Dendritic cell treated with granulocyte-macrophage colony-stimulating factor and Interleukin-4, amounts not matched to agents 40 ng/mL and 50 ng/mL, for 4 days (primary cell): ENCODE results near the gene KRTAP10-4.
"Not testable (repeated sequence)": the region's sequence is repeated elsewhere in the genome, so short reads cannot be mapped to it uniquely, and the experiment has no call there.

Experiments used
- H3K27ac Mint-ChIP-seq: one replicate; pipeline ENCODE4 v1.8.0; 2022; ENCODE audit warnings: mild to moderate bottlenecking, mixed read lengths
- H3K27me3 Mint-ChIP-seq: one replicate; pipeline ENCODE4 v1.8.0; 2022; ENCODE audit warnings: mild to moderate bottlenecking, mixed read lengths
- H3K36me3 Mint-ChIP-seq: one replicate; pipeline ENCODE4 v1.8.0; 2022; ENCODE audit warnings: low read depth, mixed read lengths
- H3K4me1 Mint-ChIP-seq: one replicate; pipeline ENCODE4 v1.8.0; 2022; ENCODE audit warnings: low read depth, mixed read lengths
- H3K4me3 Mint-ChIP-seq: one replicate; pipeline ENCODE4 v1.8.0; 2022; ENCODE audit warnings: mild to moderate bottlenecking, moderate library complexity, mixed read lengths
- H3K9me3 Mint-ChIP-seq: one replicate; pipeline ENCODE4 v1.8.0; 2022; ENCODE audit warnings: mixed read lengths
- intact Hi-C: fragments of 100-400 bp; cut with micrococcal nuclease; formaldehyde crosslinking; loops from one replicate; pipeline ENCODE4 v1.15.0; 2022

The KRTAP10-4 gene

DNA sequence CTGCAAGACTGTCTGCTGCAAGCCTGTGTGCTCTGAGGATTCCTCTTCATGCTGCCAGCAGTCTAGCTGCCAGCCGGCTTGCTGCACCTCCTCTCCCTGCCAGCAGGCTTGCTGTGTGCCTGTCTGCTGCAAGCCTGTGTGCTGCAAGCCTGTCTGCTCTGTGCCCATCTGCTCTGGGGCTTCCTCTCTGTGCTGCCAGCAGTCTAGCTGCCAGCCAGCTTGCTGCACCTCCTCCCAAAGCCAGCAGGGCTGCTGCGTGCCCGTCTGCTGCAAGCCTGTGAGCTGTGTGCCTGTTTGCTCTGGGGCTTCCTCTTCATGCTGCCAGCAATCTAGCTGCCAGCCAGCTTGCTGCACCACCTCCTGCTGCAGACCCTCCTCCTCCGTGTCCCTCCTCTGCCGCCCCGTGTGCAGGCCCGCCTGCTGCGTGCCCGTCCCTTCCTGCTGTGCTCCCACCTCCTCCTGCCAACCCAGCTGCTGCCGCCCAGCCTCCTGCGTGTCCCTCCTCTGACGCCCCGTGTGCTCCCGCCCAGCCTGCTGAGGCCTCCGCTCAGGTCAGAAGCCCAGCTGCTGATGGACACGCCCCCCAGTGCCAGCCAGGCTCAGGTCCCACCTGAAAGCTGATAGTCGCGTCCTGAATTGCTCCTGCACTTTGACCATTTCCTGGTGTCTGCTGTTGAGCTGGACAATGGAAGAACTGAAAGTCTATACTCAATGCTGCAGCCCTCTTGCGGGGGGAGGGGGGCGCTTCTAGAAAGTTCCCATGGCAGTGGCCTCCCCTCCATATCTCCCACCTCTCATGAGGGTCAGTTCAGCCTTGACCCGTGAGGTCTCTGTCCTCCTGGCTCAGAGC lies 1.2 kb downstream of the KRTAP10-4 start:
- Mint-ChIP-seq H3K9me3 (peaks cover 17% of the 10 kb centered on the region), H3K4me3 (no peak overlapping the region), H3K4me1 (no peaks in the 10 kb centered on the region), H3K36me3 (no peaks in the 10 kb centered on the region), H3K27ac (no peak overlapping the region), H3K27me3 (peaks cover 39% of the 10 kb centered on the region)
- intact Hi-C loops, result no loop called here

DNA sequence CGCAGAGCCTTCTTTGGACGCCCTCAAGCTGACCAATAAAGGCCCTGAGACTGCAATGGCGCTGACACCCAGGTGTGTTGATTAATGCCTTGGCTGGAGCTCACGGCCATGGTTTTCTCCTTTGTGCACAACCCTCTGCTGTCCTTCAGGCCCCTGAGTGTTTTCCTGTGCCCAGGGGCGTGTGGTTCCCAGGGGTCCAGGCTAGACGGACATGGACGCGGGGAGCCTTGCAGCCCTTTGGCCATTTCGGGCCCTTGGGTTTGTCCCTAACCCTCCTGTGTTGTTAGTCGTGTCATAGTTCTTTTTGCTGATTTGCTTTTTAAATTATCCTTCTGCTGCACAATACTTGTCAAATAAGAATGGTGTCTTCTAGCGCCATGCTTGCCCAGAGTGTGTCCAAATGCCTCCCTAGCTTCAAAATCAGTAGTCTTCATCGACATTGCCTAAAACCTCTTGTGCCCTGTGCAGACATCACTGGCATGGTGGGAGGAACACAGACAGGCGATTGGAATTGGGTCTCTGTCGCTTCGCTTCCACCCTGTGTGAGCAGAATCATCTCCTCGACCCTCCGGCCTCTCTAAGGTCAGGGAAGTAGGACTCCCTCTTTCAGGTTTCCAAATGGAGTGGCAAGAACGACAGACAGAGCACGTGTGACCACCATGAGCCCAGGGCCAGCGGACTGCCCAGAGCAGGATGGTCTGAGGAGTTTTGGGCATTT lies 1.9 kb downstream of the KRTAP10-4 start:
- no peaks in the 10 kb centered on the region for H3K36me3 Mint-ChIP-seq
- peaks cover 24% of the 10 kb centered on the region for H3K9me3 Mint-ChIP-seq
- H3K4me1 Mint-ChIP-seq, result no peaks in the 10 kb centered on the region
- intact Hi-C loops, result no loop called here
- H3K27ac Mint-ChIP-seq, result no peak overlapping the region
- H3K27me3 Mint-ChIP-seq, result peaks cover 44% of the 10 kb centered on the region
- no peak overlapping the region for H3K4me3 Mint-ChIP-seq

DNA sequence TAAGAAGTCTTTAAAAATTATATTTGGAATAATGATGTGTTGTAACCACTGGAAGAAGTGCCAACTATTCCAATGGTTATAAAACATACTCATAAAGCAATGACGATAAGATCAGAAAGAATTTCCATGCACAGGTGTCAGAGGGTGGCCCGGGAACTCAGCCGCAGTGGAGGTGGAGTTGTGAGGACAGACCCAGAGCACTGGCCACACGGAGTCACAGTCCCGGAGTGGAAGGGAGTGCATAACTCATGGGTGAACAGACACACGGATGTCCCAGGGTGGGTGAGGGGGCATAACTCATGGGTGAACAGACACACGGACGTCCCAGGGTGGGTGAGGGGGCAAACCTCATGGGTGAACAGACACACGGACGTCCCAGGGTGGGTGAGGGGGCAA lies 2.5 kb downstream of the KRTAP10-4 start:
- H3K9me3 Mint-ChIP-seq, result peaks cover 30% of the 10 kb centered on the region
- H3K27me3 Mint-ChIP-seq, result peaks cover 46% of the 10 kb centered on the region
- H3K4me3 Mint-ChIP-seq, result no peak overlapping the region
- H3K4me1 Mint-ChIP-seq, result no peaks in the 10 kb centered on the region
- H3K36me3 Mint-ChIP-seq, result no peaks in the 10 kb centered on the region
- intact Hi-C loops, result no loop called here
- H3K27ac Mint-ChIP-seq, result no peak overlapping the region

DNA sequence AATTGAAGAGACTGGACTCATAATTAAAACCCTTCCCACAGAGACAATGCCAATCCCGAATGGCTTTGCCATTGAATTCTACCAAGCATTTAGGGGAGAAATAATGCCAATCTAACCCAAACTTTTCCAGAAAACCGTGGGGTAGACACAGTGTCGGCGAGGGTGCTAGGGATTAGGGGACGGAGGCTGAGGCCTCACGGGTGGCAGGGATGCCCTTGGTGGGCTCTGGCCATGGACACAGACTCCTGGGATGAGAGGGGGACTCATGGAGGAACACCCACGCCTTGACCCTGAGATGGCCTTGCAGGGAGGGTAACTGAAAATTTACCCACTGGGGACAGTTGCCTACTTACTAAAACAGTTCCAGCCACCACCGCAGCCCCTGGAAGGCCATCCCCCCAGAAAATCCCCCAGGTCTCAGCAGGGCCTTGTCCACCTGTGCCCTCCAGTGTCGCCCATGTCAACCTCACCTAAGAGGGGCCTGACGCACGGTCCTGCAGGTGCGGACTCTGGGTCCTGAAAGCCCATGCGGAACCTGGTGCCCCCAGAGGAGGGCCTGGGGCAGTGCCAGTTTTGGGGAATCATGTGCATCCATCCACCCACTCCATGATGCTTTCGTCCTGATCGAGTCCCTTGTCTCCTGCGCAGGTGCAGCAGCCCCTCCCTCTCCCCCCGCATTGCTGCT lies 5.0 kb downstream of the KRTAP10-4 start:
- peaks cover 48% of the 10 kb centered on the region for H3K27me3 Mint-ChIP-seq
- H3K4me3 Mint-ChIP-seq, result no peak overlapping the region
- H3K4me1 Mint-ChIP-seq, result no peaks in the 10 kb centered on the region
- intact Hi-C loops, result no loop called here
- no peaks in the 10 kb centered on the region for H3K36me3 Mint-ChIP-seq
- no peak overlapping the region for H3K27ac Mint-ChIP-seq
- peaks cover 45% of the 10 kb centered on the region for H3K9me3 Mint-ChIP-seq

DNA sequence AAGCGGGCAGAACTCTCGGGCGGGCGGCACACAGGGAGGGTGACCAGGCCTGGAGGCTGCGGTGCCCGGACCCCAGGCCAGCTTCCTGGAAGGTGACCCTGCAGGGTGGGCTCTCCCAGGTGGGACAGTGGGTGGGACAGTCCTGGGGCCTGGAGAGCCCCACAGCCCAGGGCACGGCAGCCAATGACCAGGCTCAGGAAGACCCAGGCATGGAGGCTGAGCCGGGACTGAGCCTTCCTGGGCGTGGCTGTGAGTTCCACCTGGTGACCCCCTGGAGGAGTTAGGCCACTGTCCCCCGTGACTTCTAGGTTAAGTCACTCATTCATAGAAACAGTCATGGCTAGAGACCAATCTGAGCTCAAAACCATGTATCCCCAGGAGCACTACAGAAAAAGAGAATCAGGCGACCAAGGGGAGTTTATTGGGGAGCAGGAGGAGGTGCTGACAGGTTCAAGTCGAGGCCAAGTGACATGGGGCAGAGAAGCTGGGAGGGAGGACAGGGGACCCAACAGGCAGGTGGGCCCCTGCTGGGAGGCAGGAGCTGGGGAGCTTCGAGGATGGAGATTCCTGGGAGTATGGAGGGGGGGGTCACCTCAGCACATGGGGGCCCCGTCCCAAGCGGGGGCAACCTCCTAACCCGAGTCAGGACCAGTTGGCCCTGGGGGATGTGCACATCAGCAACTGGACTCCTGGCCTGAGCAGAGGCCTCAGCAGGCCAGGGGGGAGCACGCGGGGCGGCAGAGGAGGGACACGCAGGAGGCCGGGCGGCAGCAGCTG lies 5.7 kb downstream of the KRTAP10-4 start:
- no peak overlapping the region for H3K27ac Mint-ChIP-seq
- no peaks in the 10 kb centered on the region for H3K4me1 Mint-ChIP-seq
- intact Hi-C loops, result no loop called here
- no peak overlapping the region for H3K4me3 Mint-ChIP-seq
- peaks cover 42% of the 10 kb centered on the region for H3K27me3 Mint-ChIP-seq
- H3K36me3 Mint-ChIP-seq, result no peaks in the 10 kb centered on the region
- H3K9me3 Mint-ChIP-seq, result peaks cover 45% of the 10 kb centered on the region

DNA sequence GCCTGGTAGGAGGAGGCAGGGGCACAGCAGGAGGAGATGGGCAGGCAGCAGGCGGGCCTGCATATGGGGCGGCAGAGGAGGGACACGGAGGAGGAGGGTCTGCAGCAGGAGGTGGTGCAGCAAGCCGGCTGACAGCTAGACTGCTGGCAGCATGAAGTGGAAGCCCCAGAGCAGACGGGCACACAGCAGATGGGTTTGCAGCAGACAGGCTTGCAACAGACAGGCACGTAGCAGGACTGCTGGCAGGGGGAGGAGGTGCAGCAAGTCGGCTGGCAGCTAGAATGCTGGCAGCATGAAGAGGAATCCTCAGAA lies 6.3 kb downstream of the KRTAP10-4 start:
- no peak overlapping the region for H3K4me3 Mint-ChIP-seq
- H3K27me3 Mint-ChIP-seq, result peaks cover 37% of the 10 kb centered on the region

DNA sequence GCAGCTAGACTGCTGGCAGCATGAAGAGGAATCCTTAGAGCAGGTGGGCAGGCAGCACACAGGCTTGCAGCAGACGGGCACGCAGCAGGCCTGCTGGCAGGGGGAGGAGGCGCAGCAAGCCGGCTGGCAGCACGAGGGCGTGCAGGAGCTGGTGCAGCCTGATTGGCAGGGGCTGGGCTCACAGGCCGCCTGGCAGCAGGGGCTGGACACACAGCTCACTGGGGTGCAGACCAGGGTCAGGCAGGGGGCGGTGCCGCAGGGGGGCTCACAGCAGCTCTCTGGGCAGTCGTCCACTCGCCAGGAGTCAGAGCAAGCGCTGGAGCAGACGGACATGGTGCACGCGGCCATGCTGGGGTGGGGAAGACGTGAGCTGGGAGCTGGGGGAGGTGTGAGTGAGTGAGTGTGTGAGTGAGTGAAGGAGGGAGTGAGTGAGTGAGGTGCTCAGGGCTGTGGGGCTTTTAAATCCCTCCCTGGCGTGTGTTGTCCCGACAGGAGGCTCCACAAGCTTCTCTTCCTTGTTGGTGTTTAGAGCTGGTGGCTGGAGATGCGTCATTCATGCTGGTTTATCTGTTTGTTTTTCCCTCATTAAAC lies 6.8 kb downstream of the KRTAP10-4 start, which contains the start of gene KRTAP10-5:
Gene KRTAP10-5 (minus strand): TSS at position 374 of the 591 bp plus-strand sequence. CDS start 26 bp downstream, at position 348.
- Mint-ChIP-seq H3K27me3 (peaks cover 38% of the 10 kb centered on the region), H3K9me3 (peaks cover 46% of the 10 kb centered on the region)
- H3K4me1 Mint-ChIP-seq, H3K4me3 Mint-ChIP-seq, intact Hi-C loops, H3K27ac Mint-ChIP-seq, H3K36me3 Mint-ChIP-seq: not testable (repeated sequence)

More for the DNA sequence above, 6.3 kb downstream of the KRTAP10-4 start:
- intact Hi-C loops, result no loop called here
- Mint-ChIP-seq H3K36me3 (no peaks in the 10 kb centered on the region), H3K27ac (no peak overlapping the region), H3K9me3 (peaks cover 45% of the 10 kb centered on the region), H3K4me1 (no peaks in the 10 kb centered on the region)

DNA sequence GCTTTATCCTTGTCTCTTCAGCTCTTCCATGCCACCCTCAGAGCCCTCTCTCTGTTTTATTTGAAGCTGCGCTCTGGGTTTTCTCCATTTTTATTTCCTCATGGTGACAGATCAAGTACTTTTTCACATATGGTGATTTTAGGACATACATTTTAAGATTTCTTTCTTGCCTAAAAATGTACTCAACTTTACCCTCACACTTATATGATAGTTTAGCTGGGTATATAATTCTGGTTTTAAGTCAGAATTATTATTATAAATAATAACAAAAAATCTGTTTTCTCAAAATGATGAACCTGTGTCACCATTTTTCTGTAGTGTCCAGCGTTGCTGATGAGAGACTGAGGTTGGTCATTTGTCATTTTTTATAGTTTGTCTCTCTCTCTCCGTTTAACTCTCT lies 7.6 kb downstream of the KRTAP10-4 start:
- Mint-ChIP-seq H3K27me3 (peaks cover 41% of the 10 kb centered on the region), H3K27ac (no peak overlapping the region), H3K4me1 (no peaks in the 10 kb centered on the region), H3K36me3 (no peaks in the 10 kb centered on the region), H3K9me3 (peaks cover 53% of the 10 kb centered on the region), H3K4me3 (no peak overlapping the region)
- intact Hi-C loops, result no loop called here

DNA sequence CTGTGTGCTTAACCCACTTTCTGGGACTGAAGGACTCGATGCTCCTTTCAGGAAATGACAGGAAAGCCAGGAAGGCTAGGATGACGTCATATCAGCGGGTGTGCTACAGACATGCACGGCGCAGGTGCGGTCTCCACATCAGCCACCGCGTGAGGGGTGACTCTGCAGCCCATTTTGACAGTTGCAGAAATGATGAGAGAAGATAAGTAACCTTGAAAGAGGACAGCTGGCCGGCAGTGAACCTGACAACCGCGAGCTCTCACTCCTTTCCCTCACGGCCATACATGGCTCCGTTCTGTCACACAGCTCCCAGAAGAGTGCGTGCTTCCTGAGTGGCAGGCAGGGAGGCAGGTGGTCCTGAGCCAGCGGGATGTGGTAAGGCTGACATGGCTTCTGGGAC lies 8.5 kb downstream of the KRTAP10-4 start:
- Mint-ChIP-seq H3K4me1 (no peaks in the 10 kb centered on the region), H3K36me3 (no peaks in the 10 kb centered on the region), H3K4me3 (no peak overlapping the region), H3K27me3 (peaks cover 44% of the 10 kb centered on the region), H3K9me3 (peaks cover 45% of the 10 kb centered on the region), H3K27ac (no peak overlapping the region)
- intact Hi-C loops, result no loop called here

DNA sequence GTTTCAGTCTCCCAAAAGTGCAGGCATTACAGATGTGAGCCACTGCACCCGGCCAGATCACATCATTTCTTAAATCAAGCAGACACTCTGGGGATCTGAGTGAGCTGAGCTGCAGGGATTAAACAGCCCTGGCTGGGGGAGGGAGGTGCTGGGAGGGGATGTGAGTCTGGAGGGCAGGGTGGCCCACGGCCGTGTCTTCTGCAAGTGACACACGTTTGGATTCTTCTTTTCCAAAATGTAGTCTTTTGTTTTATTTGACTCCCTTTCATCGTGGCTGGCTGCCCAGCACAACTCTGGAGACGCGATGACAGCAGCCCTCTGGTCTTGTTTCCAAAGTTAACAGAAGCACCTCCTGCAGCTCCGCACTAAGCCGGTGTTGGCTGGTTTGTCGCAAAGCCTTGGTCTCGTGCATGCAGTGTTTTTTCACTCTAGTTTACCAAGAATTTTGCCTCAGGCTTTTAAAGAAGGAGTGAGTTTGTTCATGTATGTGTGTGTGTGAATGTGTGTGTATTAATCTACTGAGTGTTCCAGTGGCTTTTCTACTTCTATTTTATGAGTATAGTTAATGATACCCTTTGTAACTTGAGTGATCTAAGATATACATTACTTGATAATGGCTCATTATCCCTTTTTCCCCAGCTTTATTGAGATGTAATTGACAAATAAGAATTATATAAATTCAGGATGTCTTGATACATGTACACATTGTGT lies 9.7 kb downstream of the KRTAP10-4 start:
- Mint-ChIP-seq H3K36me3 (no peaks in the 10 kb centered on the region), H3K4me3 (no peak overlapping the region), H3K27me3 (peaks cover 43% of the 10 kb centered on the region), H3K4me1 (no peaks in the 10 kb centered on the region), H3K9me3 (peaks cover 39% of the 10 kb centered on the region), H3K27ac (no peak overlapping the region)
- intact Hi-C loops, result no loop called here

DNA sequence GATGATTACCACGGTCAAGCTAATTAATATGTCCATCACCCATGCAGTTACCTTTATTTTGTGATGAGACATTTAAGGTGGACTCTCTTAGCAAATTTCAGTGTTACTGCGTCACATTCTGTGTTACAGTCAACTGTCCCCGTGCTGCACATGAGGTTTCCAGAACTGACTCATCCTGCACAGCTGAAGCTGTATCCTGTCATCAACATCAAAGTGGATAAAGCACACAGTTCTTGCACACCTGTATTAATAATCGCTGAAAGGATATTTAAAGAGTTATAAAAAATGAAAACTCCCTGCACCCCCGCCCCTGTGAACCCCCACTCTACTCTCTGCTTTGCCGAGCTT lies 10.2 kb downstream of the KRTAP10-4 start:
- peaks cover 39% of the 10 kb centered on the region for H3K9me3 Mint-ChIP-seq
- H3K27me3 Mint-ChIP-seq, result peaks cover 43% of the 10 kb centered on the region
- H3K27ac Mint-ChIP-seq, result no peak overlapping the region
- no peaks in the 10 kb centered on the region for H3K36me3 Mint-ChIP-seq
- intact Hi-C loops, result no loop called here
- no peaks in the 10 kb centered on the region for H3K4me1 Mint-ChIP-seq
- H3K4me3 Mint-ChIP-seq, result no peak overlapping the region

DNA sequence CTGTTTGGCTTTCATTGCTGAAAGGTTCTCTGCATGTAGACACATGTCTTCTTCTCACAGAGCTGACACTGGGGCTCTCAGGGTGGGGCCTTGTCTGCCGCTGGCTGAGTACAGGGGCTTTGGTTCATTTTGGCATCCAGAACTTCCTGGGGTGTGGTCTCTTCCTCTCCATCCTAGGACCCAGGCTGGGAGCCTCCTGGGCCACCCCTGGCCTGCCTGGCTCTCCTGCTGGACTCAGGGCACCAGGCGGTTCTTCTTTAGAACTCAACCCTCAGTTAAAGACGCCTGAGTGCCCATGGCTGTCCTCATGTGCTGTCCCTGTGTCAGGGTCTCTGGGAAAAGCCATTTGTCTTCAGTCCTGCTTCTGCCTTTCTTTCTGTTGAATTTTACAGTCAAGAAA lies 12.4 kb downstream of the KRTAP10-4 start:
- H3K4me1 Mint-ChIP-seq, result no peaks in the 10 kb centered on the region
- H3K36me3 Mint-ChIP-seq, result no peaks in the 10 kb centered on the region
- intact Hi-C loops, result no loop called here
- H3K27ac Mint-ChIP-seq, result no peak overlapping the region
- no peak overlapping the region for H3K4me3 Mint-ChIP-seq
- H3K27me3 Mint-ChIP-seq, result peaks cover 28% of the 10 kb centered on the region
- peaks cover 24% of the 10 kb centered on the region for H3K9me3 Mint-ChIP-seq

DNA sequence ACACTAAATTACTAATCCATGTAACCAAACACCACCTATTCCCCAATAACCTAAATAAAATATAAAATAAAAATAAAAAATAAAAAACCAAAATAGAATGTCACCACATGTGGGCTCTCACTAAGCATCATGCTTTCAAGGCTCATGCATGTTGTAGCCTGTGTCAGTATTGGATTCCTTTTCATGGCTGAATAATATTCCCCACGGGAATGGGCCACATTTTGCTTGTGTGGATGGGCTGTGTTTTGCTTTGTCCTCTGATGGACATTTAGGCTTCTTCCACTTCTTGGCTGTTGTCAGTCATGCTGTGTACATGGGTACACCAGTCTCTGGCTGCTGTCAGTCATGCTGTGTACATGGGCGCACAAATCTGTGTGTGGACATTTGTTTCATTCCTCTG lies 15.6 kb downstream of the KRTAP10-4 start:
- no peaks in the 10 kb centered on the region for H3K4me1 Mint-ChIP-seq
- H3K27ac Mint-ChIP-seq, result no peak overlapping the region
- peaks cover 26% of the 10 kb centered on the region for H3K27me3 Mint-ChIP-seq
- intact Hi-C loops, result no loop called here
- H3K4me3 Mint-ChIP-seq, result no peak overlapping the region
- H3K9me3 Mint-ChIP-seq, result peaks cover 8% of the 10 kb centered on the region
- no peaks in the 10 kb centered on the region for H3K36me3 Mint-ChIP-seq
